CD4-positive, alpha-beta memory T cell (primary cell): Measurements from ENCODE around the gene ERG. TPM values are rescaled to one million over a fixed set of nuclear protein-coding genes. Genes with fewer than 3 reads are reported as not detected.

Source experiments
- CTCF ChIA-PET: fragments of 350-600 bp; sonication (Branson Sonifier 250); formaldehyde crosslinking; loops from one replicate; lab custom pipeline; 2021; ENCODE audit warnings: inconsistent platforms; ENCODE audit not compliant: partially characterized antibody; lab: Charles Lee
- POLR2A ChIA-PET: fragments of 350-600 bp; sonication (Branson Sonifier 250); formaldehyde crosslinking; loops from one replicate; lab custom pipeline; 2021; ENCODE audit not compliant: partially characterized antibody; lab: Charles Lee
- DNase-seq, 5 donors: peaks; one replicate each; pipeline versions ENCODE4 v3.0.0 to v3.0.0-alpha.2; 2020 to 2022; ENCODE audit warnings: mixed read lengths in 1 of 5
- H3K27ac ChIP-seq: one replicate; pipeline ENCODE4 v1.7.0; 2013; ENCODE audit warnings: low read depth, low read length
- H3K27me3 ChIP-seq: 2 replicates; pipeline ENCODE4 v1.7.0; 2013; ENCODE audit warnings: mild to moderate bottlenecking, low read length, moderate library complexity; ENCODE audit not compliant: insufficient read depth
- H3K36me3 ChIP-seq: 2 replicates; pipeline ENCODE4 v1.7.0; 2013; ENCODE audit warnings: mild to moderate bottlenecking, low read length, moderate library complexity; ENCODE audit not compliant: insufficient read depth
- H3K4me1 ChIP-seq: 2 replicates; pipeline ENCODE4 v1.7.0; 2013; ENCODE audit warnings: mild to moderate bottlenecking, low read length, moderate library complexity; ENCODE audit not compliant: insufficient read depth
- H3K4me3 ChIP-seq, 2 donors: one replicate each; pipeline ENCODE4 v1.7.0; 2013; ENCODE audit warnings: low read length in 2 of 2, mild to moderate bottlenecking in 1 of 2
- H3K9me3 ChIP-seq, 2 donors: one replicate each; pipeline ENCODE4 v1.7.0; 2013; ENCODE audit warnings: low read length in 2 of 2, control low read depth in 1 of 2; ENCODE audit not compliant: control insufficient read depth in 1 of 2
- H3K27ac Mint-ChIP-seq, 7 donors: one replicate each; pipeline ENCODE4 v1.8.0; 2020 to 2021; ENCODE audit warnings: mixed read lengths in 7 of 7, mild to moderate bottlenecking in 6 of 7, inconsistent platforms in 3 of 7, moderate library complexity in 3 of 7
- H3K27me3 Mint-ChIP-seq, 2 donors: one replicate each; pipeline ENCODE4 v1.8.0; 2020 to 2021; ENCODE audit warnings: mixed read lengths in 2 of 2
- H3K36me3 Mint-ChIP-seq, 2 donors: one replicate each; pipeline ENCODE4 v1.8.0; 2020 to 2021; ENCODE audit warnings: mixed read lengths in 2 of 2, inconsistent platforms in 1 of 2, mild to moderate bottlenecking in 1 of 2
- H3K4me1 Mint-ChIP-seq, 4 donors: one replicate each; pipeline ENCODE4 v1.8.0; 2020 to 2021; ENCODE audit warnings: mixed read lengths in 4 of 4, mild to moderate bottlenecking in 1 of 4
- H3K4me3 Mint-ChIP-seq, 8 donors: one replicate each; pipeline ENCODE4 v1.8.0; 2020 to 2021; ENCODE audit warnings: mixed read lengths in 8 of 8, mild to moderate bottlenecking in 7 of 8, moderate library complexity in 6 of 8, inconsistent platforms in 3 of 8
- H3K9me3 Mint-ChIP-seq, 8 donors: one replicate each; pipeline ENCODE4 v1.8.0; 2020 to 2021; ENCODE audit warnings: mixed read lengths in 8 of 8, mild to moderate bottlenecking in 5 of 8, inconsistent platforms in 3 of 8, moderate library complexity in 1 of 8
- intact Hi-C: fragments of 100-400 bp; cut with micrococcal nuclease; formaldehyde crosslinking; loops from one replicate; pipeline ENCODE4 v1.15.1; 2023
- polyA plus RNA-seq, 2 donors: library from polyadenylated mRNA; unstranded; fragments of 300-500 nt; fragmentation: Illumina TruSeq; gene quantifications; one replicate each; pipeline ENCODE4 v1.2.3, GENCODE V29; 2021
- total RNA-seq, 2 experiments: library from RNA; stranded (reverse); gene quantifications; one replicate each; pipeline ENCODE4 v1.2.3, GENCODE V29; 2021

Gene ERG
- total and polyA plus RNA-seq, 4 experiments from 2014 or later = not detected

DNA sequence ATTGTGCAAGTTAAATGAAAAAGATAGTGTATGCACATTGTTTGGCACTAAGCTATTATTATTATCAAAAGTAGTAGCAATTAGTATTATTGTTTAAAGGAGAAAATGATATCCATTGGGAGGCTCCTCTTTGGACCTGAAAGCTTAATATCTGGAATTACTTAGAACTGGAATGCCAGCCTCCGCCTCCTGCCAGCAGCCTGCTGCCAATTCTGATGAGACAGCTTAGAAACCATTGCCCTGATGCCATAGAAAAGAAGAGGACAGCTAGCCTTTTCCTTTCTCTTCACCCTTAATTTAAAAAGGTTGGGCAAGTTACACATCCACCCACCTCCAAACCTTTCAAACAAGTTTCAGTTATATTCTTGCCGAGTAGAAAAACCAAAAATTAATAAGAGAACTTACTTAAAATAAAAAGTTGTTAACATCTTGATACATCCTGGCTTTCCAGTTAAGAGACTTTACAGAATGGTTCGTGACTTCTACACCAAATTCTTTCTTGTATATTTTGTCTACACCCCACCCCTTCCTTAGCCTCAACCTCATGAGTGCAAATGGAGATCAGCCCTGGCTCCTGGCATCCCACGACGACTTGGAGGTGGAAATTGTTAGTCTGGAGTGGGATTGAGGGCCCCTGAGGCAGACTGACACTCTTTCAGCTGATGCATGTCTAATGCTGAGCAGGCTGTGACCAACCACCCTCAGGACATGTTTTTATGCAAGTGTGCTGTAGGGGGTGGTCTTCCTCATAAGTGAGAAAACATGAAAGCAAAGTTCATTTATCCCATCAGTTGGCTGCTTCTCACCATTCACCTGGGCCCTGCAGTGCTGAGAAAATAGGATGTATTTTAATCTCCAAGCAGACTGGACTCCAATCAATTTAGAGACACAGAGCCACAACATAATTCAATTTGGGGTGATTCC, 120.8 kb downstream of the ERG start:
- ChIA-PET POLR2A (no interaction called here), CTCF (no interaction called here)
- Histone ChIP-seq H3K27me3 (peaks cover 1% of the 10 kb centered on the region), H3K9me3 (no peaks in the 10 kb centered on the region), H3K27ac (no peak overlapping the region), H3K4me3 (no peak overlapping the region), H3K4me1 (no peaks in the 10 kb centered on the region), H3K36me3 (no peaks in the 10 kb centered on the region)
- no peak overlapping the region for H3K4me3 Mint-ChIP-seq
- peaks cover 7 to 13% of the 10 kb centered on the region in 2 donors for H3K27me3 Mint-ChIP-seq
- no peak for DNase-seq
- H3K4me1 Mint-ChIP-seq = peaks cover 0 to 4% (median 0%) of the 10 kb centered on the region in 4 donors
- no peak overlapping the region for H3K27ac Mint-ChIP-seq
- peaks cover 0 to 15% (median 5%) of the 10 kb centered on the region in 8 donors for H3K9me3 Mint-ChIP-seq
- intact Hi-C loops = no loop called here
- H3K36me3 Mint-ChIP-seq = no peaks in the 10 kb centered on the region

- H3K4me3 Mint-ChIP-seq = no peak overlapping the region
- Histone ChIP-seq H3K27me3 (no peaks in the 10 kb centered on the region), H3K4me3 (no peak overlapping the region), H3K27ac (no peak overlapping the region), H3K36me3 (no peaks in the 10 kb centered on the region), H3K4me1 (no peaks in the 10 kb centered on the region), H3K9me3 (no peaks in the 10 kb centered on the region)
- DNase-seq = no peak
- H3K36me3 Mint-ChIP-seq = no peaks in the 10 kb centered on the region
- H3K9me3 Mint-ChIP-seq = peaks cover 0 to 15% (median 5%) of the 10 kb centered on the region in 8 donors
- ChIA-PET POLR2A (no interaction called here), CTCF (no interaction called here)
- H3K27ac Mint-ChIP-seq = no peak overlapping the region
- H3K4me1 Mint-ChIP-seq = peaks cover 0 to 4% (median 0%) of the 10 kb centered on the region in 4 donors
- peaks cover 6 to 12% of the 10 kb centered on the region in 2 donors for H3K27me3 Mint-ChIP-seq
- intact Hi-C loops = no loop called here
Measured at GRCh38 chr21:38376693-38377092, 121.6 kb downstream of the ERG start.

GRCh38 chr21:38376235-38376634, 122.0 kb downstream of the ERG start:
- intact Hi-C loops = no loop called here
- Mint-ChIP-seq H3K4me3 (no peak overlapping the region), H3K36me3 (no peaks in the 10 kb centered on the region), H3K9me3 (peaks cover 0 to 15% (median 5%) of the 10 kb centered on the region in 8 donors), H3K27ac (peak overlapping the region in 1 of 7 donors; percentile 8), H3K4me1 (peaks cover 0 to 4% (median 0%) of the 10 kb centered on the region in 4 donors), H3K27me3 (peaks cover 6 to 12% of the 10 kb centered on the region in 2 donors)
- Histone ChIP-seq H3K4me3 (no peak overlapping the region), H3K27me3 (no peaks in the 10 kb centered on the region), H3K4me1 (no peaks in the 10 kb centered on the region), H3K36me3 (no peaks in the 10 kb centered on the region), H3K27ac (no peak overlapping the region), H3K9me3 (no peaks in the 10 kb centered on the region)
- ChIA-PET POLR2A (no interaction called here), CTCF (no interaction called here)
- DNase-seq = no peak

DNA sequence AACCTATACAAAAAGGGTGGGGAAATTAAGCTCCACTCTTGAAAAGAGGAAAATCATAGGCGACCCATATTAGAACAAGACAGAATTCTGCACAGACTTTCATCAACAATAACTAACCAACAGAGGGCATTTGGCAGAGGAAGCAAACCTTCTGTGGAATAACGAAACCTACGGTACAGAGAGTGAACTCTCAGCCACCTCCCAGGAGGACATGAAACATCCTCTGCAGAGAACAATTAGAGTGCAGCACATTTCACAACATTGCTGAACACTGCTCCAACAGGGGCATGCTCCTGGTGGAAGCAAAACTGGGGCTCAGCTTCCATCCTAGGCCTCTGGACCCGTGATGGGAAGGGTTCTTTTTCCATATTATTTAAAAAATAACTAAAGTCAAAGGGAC, 130.6 kb downstream of the ERG start:
- POLR2A ChIA-PET = no interaction called here
- no peaks in the 10 kb centered on the region for H3K9me3 Mint-ChIP-seq

DNA sequence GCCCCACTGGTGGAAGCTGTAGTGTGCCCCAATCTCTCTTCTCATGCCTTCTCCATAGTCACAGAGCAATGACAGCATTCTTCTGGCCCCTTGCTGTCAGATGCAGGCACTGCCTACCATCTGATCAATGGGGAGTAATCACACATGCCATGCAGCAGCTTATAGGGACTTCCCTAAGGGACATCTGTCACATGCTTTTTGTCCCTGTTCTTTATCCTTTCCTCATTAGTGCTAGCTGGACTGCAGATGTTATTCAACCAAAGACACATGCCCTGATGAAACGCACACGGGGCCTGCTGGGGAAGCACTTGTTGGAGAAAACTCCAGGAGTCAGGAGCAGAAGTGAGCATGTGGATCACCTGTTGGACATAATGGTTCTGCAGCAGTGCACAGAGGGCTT, 132.8 kb downstream of the ERG start:
- no peak for DNase-seq
- H3K36me3 ChIP-seq = no peaks in the 10 kb centered on the region
- no peaks in the 10 kb centered on the region for H3K4me1 ChIP-seq
- H3K27me3 ChIP-seq = no peaks in the 10 kb centered on the region
- H3K27ac ChIP-seq = no peak overlapping the region
- Mint-ChIP-seq H3K4me1 (no peaks in the 10 kb centered on the region), H3K4me3 (no peak overlapping the region), H3K36me3 (no peaks in the 10 kb centered on the region), H3K27me3 (peaks cover 2 to 5% of the 10 kb centered on the region in 2 donors), H3K27ac (no peak overlapping the region), H3K9me3 (no peaks in the 10 kb centered on the region)
- intact Hi-C loops = no loop called here
- H3K9me3 ChIP-seq = no peaks in the 10 kb centered on the region
- CTCF ChIA-PET = no interaction called here
- POLR2A ChIA-PET = no interaction called here
- no peak overlapping the region for H3K4me3 ChIP-seq

More for the DNA sequence above, 130.6 kb downstream of the ERG start:
- Histone ChIP-seq H3K9me3 (no peaks in the 10 kb centered on the region), H3K36me3 (no peaks in the 10 kb centered on the region), H3K27ac (no peak overlapping the region), H3K4me1 (no peaks in the 10 kb centered on the region), H3K4me3 (no peak overlapping the region), H3K27me3 (no peaks in the 10 kb centered on the region)
- H3K4me1 Mint-ChIP-seq = no peaks in the 10 kb centered on the region
- no peak overlapping the region for H3K27ac Mint-ChIP-seq
- no peaks in the 10 kb centered on the region for H3K36me3 Mint-ChIP-seq
- intact Hi-C loops = no loop called here
- H3K27me3 Mint-ChIP-seq = peaks cover 0 to 5% of the 10 kb centered on the region in 2 donors
- CTCF ChIA-PET = no interaction called here
- no peak for DNase-seq
- H3K4me3 Mint-ChIP-seq = no peak overlapping the region

DNA sequence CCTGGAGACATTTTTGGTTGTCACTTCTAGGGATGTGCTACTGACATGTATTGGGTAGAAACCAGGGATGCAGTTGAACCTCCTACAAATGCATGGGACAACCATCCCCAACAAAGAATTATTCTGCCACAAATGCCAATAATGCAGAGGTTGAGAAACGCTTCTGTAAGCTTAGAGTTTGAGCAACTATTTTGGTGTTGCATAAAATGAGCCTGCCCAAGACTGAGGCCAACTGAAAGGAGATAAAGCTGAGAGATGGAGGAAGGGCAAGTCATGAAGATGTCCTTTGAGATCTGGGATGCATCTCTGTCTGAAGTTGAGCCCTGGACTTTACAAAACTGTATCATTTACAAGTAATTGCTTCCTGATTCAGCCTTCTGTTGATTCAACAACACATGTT, 134.6 kb downstream of the ERG start:
- H3K9me3 Mint-ChIP-seq = no peaks in the 10 kb centered on the region
- CTCF ChIA-PET = no interaction called here

GRCh38 chr21:38361324-38361723, 137.0 kb downstream of the ERG start:
- intact Hi-C loops = no loop called here
- no peaks in the 10 kb centered on the region for H3K9me3 ChIP-seq
- no peaks in the 10 kb centered on the region for H3K36me3 ChIP-seq
- H3K4me3 Mint-ChIP-seq = no peak overlapping the region
- H3K27me3 Mint-ChIP-seq = peaks cover 3 to 8% of the 10 kb centered on the region in 2 donors
- no peak overlapping the region for H3K27ac Mint-ChIP-seq
- no peaks in the 10 kb centered on the region for H3K4me1 Mint-ChIP-seq
- ChIA-PET POLR2A (no interaction called here), CTCF (no interaction called here)
- no peaks in the 10 kb centered on the region for H3K27me3 ChIP-seq
- no peak for DNase-seq
- no peak overlapping the region for H3K4me3 ChIP-seq
- no peaks in the 10 kb centered on the region for H3K4me1 ChIP-seq
- H3K27ac ChIP-seq = no peak overlapping the region
- no peaks in the 10 kb centered on the region for H3K36me3 Mint-ChIP-seq
- no peaks in the 10 kb centered on the region for H3K9me3 Mint-ChIP-seq

More for the DNA sequence above, 134.6 kb downstream of the ERG start:
- POLR2A ChIA-PET = no interaction called here
- no peaks in the 10 kb centered on the region for H3K36me3 Mint-ChIP-seq
- H3K4me3 ChIP-seq = no peak overlapping the region
- H3K9me3 ChIP-seq = no peaks in the 10 kb centered on the region
- H3K27me3 ChIP-seq = no peaks in the 10 kb centered on the region
- H3K4me3 Mint-ChIP-seq = no peak overlapping the region
- no peak overlapping the region for H3K27ac Mint-ChIP-seq
- no peaks in the 10 kb centered on the region for H3K4me1 ChIP-seq
- no peak overlapping the region for H3K27ac ChIP-seq
- no peaks in the 10 kb centered on the region for H3K4me1 Mint-ChIP-seq
- H3K36me3 ChIP-seq = no peaks in the 10 kb centered on the region
- DNase-seq = no peak
- intact Hi-C loops = no loop called here
- H3K27me3 Mint-ChIP-seq = peaks cover 4 to 6% of the 10 kb centered on the region in 2 donors
